ENCODE data around the gene SPATS2. TPM values are rescaled to one million over a fixed set of nuclear protein-coding genes. Genes with fewer than 3 reads are reported as not detected.

SPATS2 gene
- polyA plus RNA-seq, 1 of the 3 experiments (the other 2 are of a cell fraction): 72.9 TPM

DNA sequence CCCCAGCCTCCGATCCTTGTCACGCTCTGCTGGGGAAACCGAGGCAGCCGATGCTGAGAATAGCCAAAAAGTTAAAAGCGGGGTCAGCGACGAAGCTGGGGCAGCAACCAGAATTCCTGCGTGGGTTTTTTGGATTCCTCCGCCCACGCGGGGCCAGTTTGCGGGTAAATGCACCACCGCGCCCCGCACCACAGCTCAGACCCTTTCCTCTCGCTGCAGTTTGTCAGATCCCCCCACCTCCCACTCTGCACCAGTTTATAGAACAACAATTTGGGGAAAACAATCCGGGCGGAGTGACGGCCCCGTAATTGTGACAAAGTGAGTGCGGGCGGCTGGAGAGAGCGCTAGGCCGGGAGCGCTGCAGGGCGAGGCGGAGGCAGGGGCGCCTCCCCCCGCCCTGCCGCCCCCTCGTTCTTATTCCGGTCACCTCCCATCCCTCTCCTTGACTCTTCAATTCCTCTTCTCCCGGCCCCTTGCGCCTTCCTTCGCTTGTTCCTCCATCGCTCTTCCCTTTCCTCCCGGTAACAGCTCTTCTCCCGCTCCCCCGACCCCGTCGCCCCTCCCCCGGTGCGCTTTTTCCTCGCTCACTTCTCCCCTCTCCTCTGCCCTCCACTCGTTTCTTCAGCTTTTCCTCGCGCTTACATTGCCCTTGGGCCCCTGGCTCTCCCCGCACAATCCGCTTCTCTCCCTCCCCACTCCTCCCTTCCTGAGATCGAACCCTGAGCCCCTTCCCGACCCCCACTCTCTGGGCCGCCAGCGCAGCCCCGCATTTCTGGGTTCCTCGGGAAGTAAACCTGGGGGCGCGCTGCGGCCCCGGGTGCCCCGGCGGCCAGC is 21.2 kb upstream of the SPATS2 start:
- Histone ChIP-seq H3K79me2 (ENCODE audit: insufficient read depth) (no peaks in the 10 kb centered on the region), H3K27ac (ENCODE audit: low read depth in 2 of 2, low read length in 1 of 2) (no peak overlapping the region), H3K4me3 (ENCODE audit: low read depth in 2 of 2, low read length in 1 of 2) (peak overlapping the region; percentile 27 to 54; a peak in 3 of 4 replicates), H3K27me3 (ENCODE audit: insufficient read depth) (peaks cover 5% of the 10 kb centered on the region; the same call in 1 of the 2 replicates), H3F3A (replicated peaks; ENCODE audit: insufficient read depth) (peaks cover 13% of the 10 kb centered on the region), H3K4me2 (peak overlapping the region; percentile 58), H3K9me3 (no peaks in the 10 kb centered on the region), H4K20me1 (ENCODE audit: insufficient read depth) (no peaks in the 10 kb centered on the region), H3K9me2 (no peaks in the 10 kb centered on the region), H3K36me3 (replicated peaks in 1 of 2; ENCODE audit: control insufficient read depth in 1 of 2, insufficient read depth in 2 of 2, low read length in 1 of 2) (no peaks in the 10 kb centered on the region), H3K9ac (no peak overlapping the region), H3K4me1 (ENCODE audit: control insufficient read depth in 1 of 2, insufficient read depth in 2 of 2, low read depth in 1 of 2, low read length in 1 of 2) (peaks cover 15 to 38% of the 10 kb centered on the region in 2 experiments; a peak in 2 of 4 replicates), H2AFZ (ENCODE audit: low read depth) (peak overlapping the region; percentile 71; the same call in 1 of the 2 replicates)
- TF ChIP-seq RCOR1 (IDR thresholded peaks at IDR 0.05; ENCODE audit: low read length): no peak
- TF ChIP-seq TCF12 (IDR thresholded peaks at IDR 0.05): no peak
- TF ChIP-seq EZH2phosphoT487 (IDR thresholded peaks at IDR 0.05; ENCODE audit: borderline replicate concordance, low read depth): no peak
- no peak for TF ChIP-seq MXI1 (IDR thresholded peaks at IDR 0.05; ENCODE audit: low read depth, low read length)
- no peak for TF ChIP-seq ELF1 (IDR thresholded peaks at IDR 0.05)
- TF ChIP-seq, protein P1, sequence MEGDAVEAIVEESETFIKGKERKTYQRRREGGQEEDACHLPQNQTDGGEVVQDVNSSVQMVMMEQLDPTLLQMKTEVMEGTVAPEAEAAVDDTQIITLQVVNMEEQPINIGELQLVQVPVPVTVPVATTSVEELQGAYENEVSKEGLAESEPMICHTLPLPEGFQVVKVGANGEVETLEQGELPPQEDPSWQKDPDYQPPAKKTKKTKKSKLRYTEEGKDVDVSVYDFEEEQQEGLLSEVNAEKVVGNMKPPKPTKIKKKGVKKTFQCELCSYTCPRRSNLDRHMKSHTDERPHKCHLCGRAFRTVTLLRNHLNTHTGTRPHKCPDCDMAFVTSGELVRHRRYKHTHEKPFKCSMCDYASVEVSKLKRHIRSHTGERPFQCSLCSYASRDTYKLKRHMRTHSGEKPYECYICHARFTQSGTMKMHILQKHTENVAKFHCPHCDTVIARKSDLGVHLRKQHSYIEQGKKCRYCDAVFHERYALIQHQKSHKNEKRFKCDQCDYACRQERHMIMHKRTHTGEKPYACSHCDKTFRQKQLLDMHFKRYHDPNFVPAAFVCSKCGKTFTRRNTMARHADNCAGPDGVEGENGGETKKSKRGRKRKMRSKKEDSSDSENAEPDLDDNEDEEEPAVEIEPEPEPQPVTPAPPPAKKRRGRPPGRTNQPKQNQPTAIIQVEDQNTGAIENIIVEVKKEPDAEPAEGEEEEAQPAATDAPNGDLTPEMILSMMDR (IDR thresholded peaks at IDR 0.05): no peak
- TF ChIP-seq FOXJ3 (CRISPR knock-in tag; IDR thresholded peaks at IDR 0.05): no peak
- TF ChIP-seq CHD2 (IDR thresholded peaks at IDR 0.05; ENCODE audit: low read length, partially characterized antibody): no peak
- TF ChIP-seq EP300 (IDR thresholded peaks at IDR 0.05; ENCODE audit: borderline replicate concordance in 1 of 2, low read depth in 1 of 2, low read length in 1 of 2): no peak
- TF ChIP-seq, protein P2, sequence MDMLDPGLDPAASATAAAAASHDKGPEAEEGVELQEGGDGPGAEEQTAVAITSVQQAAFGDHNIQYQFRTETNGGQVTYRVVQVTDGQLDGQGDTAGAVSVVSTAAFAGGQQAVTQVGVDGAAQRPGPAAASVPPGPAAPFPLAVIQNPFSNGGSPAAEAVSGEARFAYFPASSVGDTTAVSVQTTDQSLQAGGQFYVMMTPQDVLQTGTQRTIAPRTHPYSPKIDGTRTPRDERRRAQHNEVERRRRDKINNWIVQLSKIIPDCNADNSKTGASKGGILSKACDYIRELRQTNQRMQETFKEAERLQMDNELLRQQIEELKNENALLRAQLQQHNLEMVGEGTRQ (IDR thresholded peaks at IDR 0.05; ENCODE audit: borderline replicate concordance, low read depth, low read length): no peak
- TF ChIP-seq MEF2A (IDR thresholded peaks at IDR 0.05; ENCODE audit: borderline replicate concordance, low read depth): no peak
- no peak for TF ChIP-seq YY1 (IDR thresholded peaks at IDR 0.05; ENCODE audit: low read depth)
- TF ChIP-seq, protein P3, sequence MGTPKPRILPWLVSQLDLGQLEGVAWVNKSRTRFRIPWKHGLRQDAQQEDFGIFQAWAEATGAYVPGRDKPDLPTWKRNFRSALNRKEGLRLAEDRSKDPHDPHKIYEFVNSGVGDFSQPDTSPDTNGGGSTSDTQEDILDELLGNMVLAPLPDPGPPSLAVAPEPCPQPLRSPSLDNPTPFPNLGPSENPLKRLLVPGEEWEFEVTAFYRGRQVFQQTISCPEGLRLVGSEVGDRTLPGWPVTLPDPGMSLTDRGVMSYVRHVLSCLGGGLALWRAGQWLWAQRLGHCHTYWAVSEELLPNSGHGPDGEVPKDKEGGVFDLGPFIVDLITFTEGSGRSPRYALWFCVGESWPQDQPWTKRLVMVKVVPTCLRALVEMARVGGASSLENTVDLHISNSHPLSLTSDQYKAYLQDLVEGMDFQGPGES (IDR thresholded peaks at IDR 0.05; ENCODE audit: low read depth, low read length): no peak
- no peak for TF ChIP-seq FOXM1 (IDR thresholded peaks at IDR 0.05; ENCODE audit: low read depth)
- TF ChIP-seq, protein P4, sequence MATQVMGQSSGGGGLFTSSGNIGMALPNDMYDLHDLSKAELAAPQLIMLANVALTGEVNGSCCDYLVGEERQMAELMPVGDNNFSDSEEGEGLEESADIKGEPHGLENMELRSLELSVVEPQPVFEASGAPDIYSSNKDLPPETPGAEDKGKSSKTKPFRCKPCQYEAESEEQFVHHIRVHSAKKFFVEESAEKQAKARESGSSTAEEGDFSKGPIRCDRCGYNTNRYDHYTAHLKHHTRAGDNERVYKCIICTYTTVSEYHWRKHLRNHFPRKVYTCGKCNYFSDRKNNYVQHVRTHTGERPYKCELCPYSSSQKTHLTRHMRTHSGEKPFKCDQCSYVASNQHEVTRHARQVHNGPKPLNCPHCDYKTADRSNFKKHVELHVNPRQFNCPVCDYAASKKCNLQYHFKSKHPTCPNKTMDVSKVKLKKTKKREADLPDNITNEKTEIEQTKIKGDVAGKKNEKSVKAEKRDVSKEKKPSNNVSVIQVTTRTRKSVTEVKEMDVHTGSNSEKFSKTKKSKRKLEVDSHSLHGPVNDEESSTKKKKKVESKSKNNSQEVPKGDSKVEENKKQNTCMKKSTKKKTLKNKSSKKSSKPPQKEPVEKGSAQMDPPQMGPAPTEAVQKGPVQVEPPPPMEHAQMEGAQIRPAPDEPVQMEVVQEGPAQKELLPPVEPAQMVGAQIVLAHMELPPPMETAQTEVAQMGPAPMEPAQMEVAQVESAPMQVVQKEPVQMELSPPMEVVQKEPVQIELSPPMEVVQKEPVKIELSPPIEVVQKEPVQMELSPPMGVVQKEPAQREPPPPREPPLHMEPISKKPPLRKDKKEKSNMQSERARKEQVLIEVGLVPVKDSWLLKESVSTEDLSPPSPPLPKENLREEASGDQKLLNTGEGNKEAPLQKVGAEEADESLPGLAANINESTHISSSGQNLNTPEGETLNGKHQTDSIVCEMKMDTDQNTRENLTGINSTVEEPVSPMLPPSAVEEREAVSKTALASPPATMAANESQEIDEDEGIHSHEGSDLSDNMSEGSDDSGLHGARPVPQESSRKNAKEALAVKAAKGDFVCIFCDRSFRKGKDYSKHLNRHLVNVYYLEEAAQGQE (IDR thresholded peaks at IDR 0.05; ENCODE audit: low read depth, low read length): no peak
- no peak for TF ChIP-seq RFX5 (IDR thresholded peaks at IDR 0.05; ENCODE audit: low read length)
- TF ChIP-seq, protein P5, sequence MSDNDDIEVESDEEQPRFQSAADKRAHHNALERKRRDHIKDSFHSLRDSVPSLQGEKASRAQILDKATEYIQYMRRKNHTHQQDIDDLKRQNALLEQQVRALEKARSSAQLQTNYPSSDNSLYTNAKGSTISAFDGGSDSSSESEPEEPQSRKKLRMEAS (IDR thresholded peaks at IDR 0.05; ENCODE audit: low read depth): no peak
- POLR2A ChIA-PET: interaction anchor here (1.5 kb wide), 1 partner anchor 57 kb away, joined by 3 read pairs; no protein-coding TSS in a partner anchor
- CTCF ChIA-PET: interaction anchor here (0.6 to 10.6 kb wide), 20 partner anchors 9 to 257 kb away, joined by 3 to 256 read pairs (median 8); partner anchors contain the start of genes C1QL4, MCRS1 and PRPH
- peak; percentile 67 for DNase-seq
- WGBS (ENCODE audit: low lambda C conversion rate): 23% methylated on average over 61 of the region's 61 CpGs
